ENCODE measurements around the gene FBXL7. TPM values are rescaled to one million over a fixed set of nuclear protein-coding genes. Genes with fewer than 3 reads are reported as not detected.

Gene FBXL7
- total and polyA plus RNA-seq, 2 experiments from 2014 or later, result 4.5 to 15.2 TPM

GRCh38 chr5:15720515-15720914 is 220.5 kb downstream of the FBXL7 start:
- no peak for ATAC-seq
- Mint-ChIP-seq H3K27me3 (ENCODE audit: insufficient read depth, low read depth, poor library complexity) (peaks cover 2% of the 10 kb centered on the region), H3K4me3 (no peak overlapping the region), H3K9me3 (peaks cover 7% of the 10 kb centered on the region; the same call in 1 of the 3 replicates), H3K36me3 (ENCODE audit: low read depth) (peaks cover 3% of the 10 kb centered on the region; the same call in 2 of the 3 replicates), H3K4me1 (peaks cover 44% of the 10 kb centered on the region), H3K27ac (no peak overlapping the region)
- Histone ChIP-seq H3K4me1 (ENCODE audit: insufficient read depth) (peaks cover 46% of the 10 kb centered on the region), H2AFZ (no peak overlapping the region), H3K27me3 (ENCODE audit: insufficient read depth) (no peaks in the 10 kb centered on the region), H4K20me1 (replicated peaks; ENCODE audit: insufficient read depth) (no peaks in the 10 kb centered on the region), H3K27ac (ENCODE audit: low read depth) (no peak overlapping the region), H3K36me3 (ENCODE audit: insufficient read depth) (no peaks in the 10 kb centered on the region), H3K79me2 (replicated peaks; ENCODE audit: insufficient read depth) (peaks cover 7% of the 10 kb centered on the region; the same call in 1 of the 2 replicates), H3K4me2 (no peak overlapping the region; the same call in 1 of the 2 replicates), H3K4me3 (no peak overlapping the region), H3K9me2 (ENCODE audit: insufficient read depth) (no peaks in the 10 kb centered on the region), H3F3A (replicated peaks; ENCODE audit: low read depth) (no peaks in the 10 kb centered on the region)
- TF ChIP-seq JUNB (IDR thresholded peaks at IDR 0.05; ENCODE audit: unreplicated experiment) (no peak), ZNF114 (CRISPR knock-in tag; IDR thresholded peaks at IDR 0.05) (no peak), ZNF462 (CRISPR knock-in tag; IDR thresholded peaks at IDR 0.05) (no peak), CREB1 (CRISPR knock-in tag; IDR thresholded peaks at IDR 0.05; ENCODE audit: low read depth) (no peak), REST (IDR thresholded peaks at IDR 0.05; ENCODE audit: unreplicated experiment) (no peak), POLR2AphosphoS5 (IDR thresholded peaks at IDR 0.05; ENCODE audit: low read depth) (no peak), ETS1 (IDR thresholded peaks at IDR 0.05) (no peak), ZNF331 (CRISPR knock-in tag; IDR thresholded peaks at IDR 0.05; ENCODE audit: low read depth) (no peak), EZH2phosphoT487 (IDR thresholded peaks at IDR 0.05; ENCODE audit: unreplicated experiment) (no peak), NANOG (IDR thresholded peaks at IDR 0.05; ENCODE audit: borderline replicate concordance) (no peak), CTCF (conservative IDR thresholded peaks at IDR 0.05; ENCODE audit: low read depth in 2 of 2) (no peak)
- no peak for DNase-seq (ENCODE audit: low spot score)
